HCT116 (cell line): Measurements from ENCODE around the gene IQCM. TPM values are rescaled to one million over a fixed set of nuclear protein-coding genes. Genes with fewer than 3 reads are reported as not detected.

Source experiments
- ATAC-seq: fragments of 200-7000 bp; cut with Tn5 transposase; 2 replicates; pipeline ENCODE4 v1.9.1; 2020; ENCODE audit warnings: mild to moderate bottlenecking, moderate library complexity
- BruUV-seq: library from RNA; stranded (reverse); fragments of 400-500 nt; replicated peaks from 2 replicates; lab custom pipeline; 2021; lab: Mats Ljungman, UMichigan
- CTCF ChIA-PET: fragments of 300-600 bp; sonication (Branson Sonifier 250); formaldehyde crosslinking; loops from one replicate; lab custom pipeline; 2021; ENCODE audit warnings: antibody characterized with exemption; lab: Charles Lee
- POLR2A ChIA-PET: fragments of 300-600, 350-600 bp; sonication (Branson Sonifier 250); formaldehyde crosslinking; loops from one replicate; lab custom pipeline; 2021; ENCODE audit warnings: antibody characterized with exemption; lab: Charles Lee
- RAD21 ChIA-PET, 2 experiments: fragments of 300-600 bp; sonication (Branson Sonifier 250); formaldehyde crosslinking; loops; one replicate each; lab custom pipeline; 2023; ENCODE audit warnings: low total read pairs in 2 of 2; ENCODE audit not compliant: uncharacterized antibody in 2 of 2, unreplicated experiment in 2 of 2, low non-redundant PET in 1 of 2; lab: Charles Lee
- DNase-seq: peaks from one replicate; pipeline ENCODE4 v3.0.0-alpha.2; 2010; ENCODE audit warnings: low read depth, low spot score
- H2AFZ ChIP-seq: fragments of 200-600 bp; shearing (Covaris generic), sonication (generic); 2 replicates; pipeline ENCODE4 v1.6.1; 2017; ENCODE audit warnings: low read depth, mixed run types, mixed read lengths, antibody characterized with exemption, low read length; ENCODE audit not compliant: poor library complexity, severe bottlenecking
- H3K27ac ChIP-seq: 2 replicates; pipeline ENCODE4 v1.5.1; 2012; ENCODE audit warnings: low read depth, low read length
- H3K27me3 ChIP-seq: fragments of 200-600 bp; sonication (generic); 2 replicates; pipeline ENCODE4 v1.6.1; 2016; ENCODE audit warnings: mixed run types, low read length, mixed read lengths; ENCODE audit not compliant: insufficient read depth
- H3K36me3 ChIP-seq, 2 experiments: fragments of 200-500 bp in 1 of 2; fragments of 200-600 bp in 1 of 2; sonication (Bioruptor generic) in 1 of 2; sonication (generic) in 1 of 2; 2 replicates each; pipeline versions ENCODE4 v1.5.1 to v1.6.1; 2014 to 2016; ENCODE audit warnings: low read length in 2 of 2, inconsistent platforms in 1 of 2, mixed read lengths in 1 of 2, mixed run types in 1 of 2; ENCODE audit not compliant: insufficient read depth in 2 of 2, control insufficient read depth in 1 of 2
- H3K4me1 ChIP-seq, 2 experiments: fragments of 200-600 bp in 1 of 2; sonication (generic) in 1 of 2; 2 replicates each; pipeline versions ENCODE4 v1.5.1 to v1.6.1; 2012 to 2017; ENCODE audit warnings: low read length in 2 of 2, inconsistent platforms in 1 of 2, mild to moderate bottlenecking in 1 of 2, mixed read lengths in 1 of 2, mixed run types in 1 of 2, moderate library complexity in 1 of 2; ENCODE audit not compliant: insufficient read depth in 2 of 2, control insufficient read depth in 1 of 2
- H3K4me2 ChIP-seq: fragments of 200-600 bp; sonication (generic); 2 replicates; pipeline ENCODE4 v1.6.1; 2017; ENCODE audit warnings: mixed run types, low read length, mixed read lengths
- H3K4me3 ChIP-seq, 2 experiments: fragments of 200-600 bp in 1 of 2; sonication (generic) in 1 of 2; replicated peaks in 1 of 2; 2 replicates each; pipeline ENCODE4 v1.5.1; 2011 to 2016; ENCODE audit warnings: low read length in 2 of 2, control low read depth in 1 of 2, low read depth in 1 of 2, mild to moderate bottlenecking in 1 of 2, mixed read lengths in 1 of 2, mixed run types in 1 of 2
- H3K79me2 ChIP-seq: fragments of 200-600 bp; sonication (generic); 2 replicates; pipeline ENCODE4 v1.6.1; 2017; ENCODE audit warnings: mild to moderate bottlenecking, mixed run types, low read length, moderate library complexity, mixed read lengths; ENCODE audit not compliant: insufficient read depth
- H3K9ac ChIP-seq: fragments of 200-600 bp; sonication (generic); 2 replicates; pipeline ENCODE4 v1.6.1; 2016; ENCODE audit warnings: low read length, mixed read lengths
- H3K9me2 ChIP-seq: fragments of 200-600 bp; sonication (generic), shearing (Covaris generic); 2 replicates; pipeline ENCODE4 v1.6.1; 2017; ENCODE audit warnings: mixed run types, mild to moderate bottlenecking, moderate library complexity; ENCODE audit not compliant: insufficient read depth
- H3K9me3 ChIP-seq, 2 experiments: fragments of 200-500 bp in 1 of 2; fragments of 200-600 bp in 1 of 2; sonication (Bioruptor generic) in 1 of 2; sonication (generic) in 1 of 2; 2 replicates each; pipeline ENCODE4 v1.6.1; 2014 to 2017; ENCODE audit warnings: low read length in 2 of 2, mixed read lengths in 2 of 2, inconsistent platforms in 1 of 2, low read depth in 1 of 2, mild to moderate bottlenecking in 1 of 2, mixed run types in 1 of 2, moderate library complexity in 1 of 2; ENCODE audit not compliant: control insufficient read depth in 1 of 2, insufficient read depth in 1 of 2
- H4K20me1 ChIP-seq: fragments of 200-600 bp; sonication (generic), shearing (Covaris generic); 2 replicates; pipeline ENCODE4 v1.6.1; 2017; ENCODE audit warnings: mixed run types, mild to moderate bottlenecking, moderate library complexity; ENCODE audit not compliant: insufficient read depth
- CBX3 ChIP-seq: IDR thresholded peaks from 2 replicates; pipeline ENCODE4 v1.6.1; 2012; ENCODE audit warnings: low read depth
- CEBPB ChIP-seq: IDR thresholded peaks from 2 replicates; pipeline ENCODE4 v1.6.1; 2012; ENCODE audit warnings: low read depth
- EGR1 ChIP-seq: IDR thresholded peaks from 2 replicates; pipeline ENCODE4 v1.6.1; 2012; ENCODE audit warnings: low read depth
- ELF1 ChIP-seq: IDR thresholded peaks from 2 replicates; pipeline ENCODE4 v1.6.1; 2012; ENCODE audit warnings: low read depth, borderline replicate concordance
- EZH2phosphoT487 ChIP-seq: fragments of 200-600 bp; IDR thresholded peaks from 2 replicates; pipeline ENCODE4 v1.6.1; 2018; ENCODE audit warnings: antibody characterized with exemption, borderline replicate concordance
- JUND ChIP-seq: IDR thresholded peaks from 2 replicates; pipeline ENCODE4 v1.6.1; 2012
- POLR2A ChIP-seq: IDR thresholded peaks from 2 replicates; pipeline ENCODE4 v1.7.0; 2011; ENCODE audit warnings: borderline replicate concordance; ENCODE audit not compliant: insufficient read depth, insufficient read length; ENCODE audit errors: extremely low read depth
- RAD21 ChIP-seq: IDR thresholded peaks from 2 replicates; pipeline ENCODE4 v1.6.1; 2012; ENCODE audit warnings: low read depth, mild to moderate bottlenecking
- SP1 ChIP-seq: IDR thresholded peaks from 2 replicates; pipeline ENCODE4 v1.6.1; 2012; ENCODE audit warnings: low read depth
- SRF ChIP-seq: IDR thresholded peaks from 2 replicates; pipeline ENCODE4 v1.6.1; 2012; ENCODE audit warnings: low read depth
- intact Hi-C: fragments of 100-400 bp; cut with micrococcal nuclease; formaldehyde crosslinking; loops from 2 replicates; pipeline ENCODE4 v1.10.0; 2022
- total RNA-seq: library from RNA; stranded (reverse); gene quantifications from one replicate; pipeline ENCODE4 v1.2.1, GENCODE V29; 2021; ENCODE audit not compliant: unreplicated experiment

The IQCM gene
- total RNA-seq, 1 experiment from 2014 or later = 0.20 TPM

DNA sequence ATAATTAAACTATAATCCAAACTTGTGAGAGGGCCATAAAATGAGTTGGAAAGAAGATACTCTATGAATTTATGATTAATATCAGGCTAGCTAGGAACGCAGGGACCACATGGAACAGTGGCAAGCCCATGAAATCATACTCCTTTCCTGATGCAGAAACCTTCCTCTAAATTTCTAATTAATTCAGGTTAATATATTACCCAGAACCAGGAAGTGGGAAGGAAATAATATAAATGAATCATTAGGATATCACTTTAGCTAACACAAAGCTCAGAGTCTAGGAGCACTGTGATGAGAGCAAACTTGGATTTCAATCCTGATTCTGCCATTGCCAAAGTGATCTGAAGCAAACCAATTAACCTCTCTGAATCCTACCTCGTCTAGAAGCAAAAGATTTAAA lies 68.0 kb downstream of the IQCM start:
- H3K27me3 ChIP-seq = no peaks in the 10 kb centered on the region
- H3K9me2 ChIP-seq = no peaks in the 10 kb centered on the region
- no peak overlapping the region for H3K4me2 ChIP-seq
- H3K4me1 ChIP-seq = peaks cover 0 to 2% of the 10 kb centered on the region in 2 experiments; a peak in 1 of 4 replicates
- H3K27ac ChIP-seq = no peak overlapping the region
- no peak overlapping the region for H2AFZ ChIP-seq
- H3K79me2 ChIP-seq = no peaks in the 10 kb centered on the region
- TF ChIP-seq SP1 (no peak), EZH2phosphoT487 (no peak)
- ChIA-PET RAD21 (no interaction called here), POLR2A (no interaction called here), CTCF (no interaction called here)
- H3K4me3 ChIP-seq = no peak overlapping the region
- H3K9ac ChIP-seq = no peak overlapping the region
- DNase-seq = no peak
- H4K20me1 ChIP-seq = no peaks in the 10 kb centered on the region
- BruUV-seq = no TSS peak
- intact Hi-C loops = no loop called here
- no peaks in the 10 kb centered on the region for H3K36me3 ChIP-seq
- no peaks in the 10 kb centered on the region for H3K9me3 ChIP-seq
- no peak for ATAC-seq

DNA sequence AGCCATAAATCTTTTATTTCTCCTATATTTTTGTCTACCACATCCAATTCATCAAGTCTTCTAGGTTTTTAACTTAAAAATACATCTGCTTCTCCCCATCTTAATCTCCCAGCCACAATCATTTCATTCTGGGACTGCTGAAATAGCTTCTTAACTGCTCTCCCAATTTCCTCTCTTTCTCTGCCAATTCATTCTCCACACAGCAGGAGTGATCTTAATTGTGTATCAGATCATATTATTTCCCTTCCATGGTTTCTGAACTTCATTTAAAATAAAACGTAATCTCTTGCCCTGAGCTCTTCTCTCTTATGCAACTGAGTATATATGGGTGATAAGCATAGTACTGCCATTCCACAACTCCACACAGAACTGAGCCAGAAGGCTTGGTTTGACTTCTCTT lies 69.4 kb downstream of the IQCM start:
- RAD21 ChIA-PET = no interaction called here
- Histone ChIP-seq H3K9me3 (no peaks in the 10 kb centered on the region), H4K20me1 (no peaks in the 10 kb centered on the region), H3K27me3 (no peaks in the 10 kb centered on the region), H3K4me3 (no peak overlapping the region), H2AFZ (no peak overlapping the region)
- CTCF ChIA-PET = no interaction called here
- DNase-seq = no peak
- TF ChIP-seq ELF1 = no peak
- TF ChIP-seq EGR1 = no peak
- TF ChIP-seq JUND = no peak
- no peak for TF ChIP-seq SRF
- no peak for TF ChIP-seq CBX3
- no peak for TF ChIP-seq RAD21
- TF ChIP-seq POLR2A = no peak
- no peak for TF ChIP-seq CEBPB
- TF ChIP-seq, all 23 proteins: peak for 0
- intact Hi-C loops = no loop called here
- Histone ChIP-seq H3K4me1 (no peaks in the 10 kb centered on the region), H3K27ac (no peak overlapping the region), H3K9ac (no peak overlapping the region), H3K4me2 (no peak overlapping the region), H3K79me2 (no peaks in the 10 kb centered on the region), H3K9me2 (no peaks in the 10 kb centered on the region), H3K36me3 (no peaks in the 10 kb centered on the region)
- POLR2A ChIA-PET = no interaction called here
- BruUV-seq = no TSS peak
- ATAC-seq = no peak
